Stomach (tissue), 9 donors: ENCODE measurements around the gene ZNF772. TPM values are rescaled to one million over a fixed set of nuclear protein-coding genes. Genes with fewer than 3 reads are reported as not detected.
"Not testable (repeated sequence)": the region's sequence is repeated elsewhere in the genome, so short reads cannot be mapped to it uniquely, and the experiment has no call there.

ENCODE experiments used
- DNase-seq, 2 donors: peaks; one replicate each; pipeline versions ENCODE4 v3.0.0 to v3.0.0-alpha.2; 2013 to 2019
- H3K27ac ChIP-seq, 5 donors: fragments of 200-600 bp in 4 of 5; sonication (generic) in 4 of 5; one replicate each; pipeline ENCODE4 v1.5.1; 2013 to 2019; ENCODE audit warnings: mild to moderate bottlenecking in 1 of 5, moderate library complexity in 1 of 5
- H3K27me3 ChIP-seq, 3 donors: fragments of 200-600 bp; sonication (generic); one replicate each; pipeline ENCODE4 v1.5.1; 2017 to 2019; ENCODE audit warnings: mixed run types in 1 of 3
- H3K36me3 ChIP-seq, 4 donors: fragments of 200-600 bp; sonication (generic); 1 replicate in 3 of 4; 2 replicates in 1 of 4; pipeline ENCODE4 v1.5.1; 2016 to 2019
- H3K4me1 ChIP-seq, 4 donors: fragments of 200-600 bp; sonication (generic); one replicate each; pipeline ENCODE4 v1.5.1; 2016 to 2019
- H3K4me3 ChIP-seq, 4 donors: fragments of 200-600 bp; sonication (generic) in 3 of 4; one replicate each; pipeline ENCODE4 v1.5.1; 2016 to 2019; ENCODE audit warnings: mild to moderate bottlenecking in 1 of 4
- H3K9me3 ChIP-seq, 4 donors: fragments of 200-600 bp; sonication (generic); one replicate each; pipeline ENCODE4 v1.5.1; 2016 to 2019
- EP300 ChIP-seq: sonication (generic); formaldehyde crosslinking; IDR thresholded peaks from one replicate; pipeline ENCODE4 v1.6.1; 2017; ENCODE audit warnings: antibody characterized with exemption
- POLR2A ChIP-seq, 4 donors: fragments of 450-650 bp; IDR thresholded peaks; one replicate each; pipeline ENCODE4 v1.6.1; 2016; ENCODE audit warnings: antibody characterized with exemption in 4 of 4, control low read depth in 2 of 4, mild to moderate bottlenecking in 1 of 4, moderate library complexity in 1 of 4
- POLR2AphosphoS5 ChIP-seq, 3 donors: sonication (generic); formaldehyde crosslinking; IDR thresholded peaks; one replicate each; pipeline ENCODE4 v1.6.1; 2016; ENCODE audit warnings: antibody characterized with exemption in 3 of 3
- WGBS, 5 donors: extraction: QIAGEN DNeasy Blood & Tissue Kit in 3 of 5; methylation state at CpG; one replicate each; pipeline versions ENCODE4 v1.1.5 to v1.1.7; 2013 to 2018; 5-methylcytosine and 5-hydroxymethylcytosine counted together
- intact Hi-C: fragments of 100-400 bp; cut with DNase I; formaldehyde crosslinking; loops from one replicate; pipeline ENCODE4 v1.15.1; 2023; ENCODE audit warnings: low total_unique reads
- polyA plus RNA-seq, 3 donors: library from polyadenylated mRNA; stranded (reverse); fragments of 200-250 nt; gene quantifications; one replicate each; pipeline ENCODE4 v1.2.3, GENCODE V29; 2013
- total RNA-seq, 5 donors: library from RNA; depleted of rRNA; stranded (reverse); fragments of >200 nt; gene quantifications; one replicate each; pipeline versions ENCODE4 v1.1.0 to v1.2.3, GENCODE V29; 2014 to 2016
- TF ChIP-seq, protein P1 (sequence below), 7 experiments: fragments of 450-650 bp in 4 of 7; fragments of 200-600 bp in 3 of 7; sonication (generic) in 3 of 7; IDR thresholded peaks; one replicate each; pipeline ENCODE4 v1.5.1; 2016 to 2019; ENCODE audit warnings: antibody characterized with exemption in 7 of 7, control low read depth in 2 of 7, mild to moderate bottlenecking in 1 of 7
- donor health status: healthy with polysubstance abuse.
- donor health status: Bipolar disorder and iron deficiency.
- donor health status: healthy.

Gene ZNF772
- total and polyA plus RNA-seq, 8 donors, result 0.37 to 25.9 (median 1.6) TPM

GRCh38 chr19:57487477-57488298, 10.3 kb upstream of the ZNF772 start, which contains the start of gene ZNF419:
TSS of gene ZNF419 (plus strand) at chr19:57487750. CDS start at chr19:57487951, 201 bp downstream.
- DNase-seq, result peak; percentile 95 to 98
- peaks cover 23 to 30% (median 29%) of the 10 kb centered on the region in 4 donors for H3K36me3 ChIP-seq
- H3K27me3 ChIP-seq, H3K4me1 ChIP-seq, intact Hi-C loops: not testable (repeated sequence)
- peak in 1 of 4 donors; percentile 42 for TF ChIP-seq POLR2A (IDR thresholded peaks at IDR 0.05)
- TF ChIP-seq POLR2AphosphoS5 (IDR thresholded peaks at IDR 0.05), result peak; percentile 49 to 81 (median 74)
- TF ChIP-seq, protein P1, sequence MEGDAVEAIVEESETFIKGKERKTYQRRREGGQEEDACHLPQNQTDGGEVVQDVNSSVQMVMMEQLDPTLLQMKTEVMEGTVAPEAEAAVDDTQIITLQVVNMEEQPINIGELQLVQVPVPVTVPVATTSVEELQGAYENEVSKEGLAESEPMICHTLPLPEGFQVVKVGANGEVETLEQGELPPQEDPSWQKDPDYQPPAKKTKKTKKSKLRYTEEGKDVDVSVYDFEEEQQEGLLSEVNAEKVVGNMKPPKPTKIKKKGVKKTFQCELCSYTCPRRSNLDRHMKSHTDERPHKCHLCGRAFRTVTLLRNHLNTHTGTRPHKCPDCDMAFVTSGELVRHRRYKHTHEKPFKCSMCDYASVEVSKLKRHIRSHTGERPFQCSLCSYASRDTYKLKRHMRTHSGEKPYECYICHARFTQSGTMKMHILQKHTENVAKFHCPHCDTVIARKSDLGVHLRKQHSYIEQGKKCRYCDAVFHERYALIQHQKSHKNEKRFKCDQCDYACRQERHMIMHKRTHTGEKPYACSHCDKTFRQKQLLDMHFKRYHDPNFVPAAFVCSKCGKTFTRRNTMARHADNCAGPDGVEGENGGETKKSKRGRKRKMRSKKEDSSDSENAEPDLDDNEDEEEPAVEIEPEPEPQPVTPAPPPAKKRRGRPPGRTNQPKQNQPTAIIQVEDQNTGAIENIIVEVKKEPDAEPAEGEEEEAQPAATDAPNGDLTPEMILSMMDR (IDR thresholded peaks at IDR 0.05), result peak in 1 of 7 experiments; percentile 12
- H3K4me3 ChIP-seq, result peak within 1 kb of the TSS; percentile 76 to 98 (median 82)
- 1 to 2% (median 1%) methylated on average over 15 to 58 of the region's 69 CpGs for WGBS, 5 donors
- H3K27ac ChIP-seq, result peak within 1 kb of the TSS; percentile 79 to 84 (median 82)
- H3K9me3 ChIP-seq, result peaks cover 0 to 33% (median 13%) of the 10 kb centered on the region in 4 donors

DNA sequence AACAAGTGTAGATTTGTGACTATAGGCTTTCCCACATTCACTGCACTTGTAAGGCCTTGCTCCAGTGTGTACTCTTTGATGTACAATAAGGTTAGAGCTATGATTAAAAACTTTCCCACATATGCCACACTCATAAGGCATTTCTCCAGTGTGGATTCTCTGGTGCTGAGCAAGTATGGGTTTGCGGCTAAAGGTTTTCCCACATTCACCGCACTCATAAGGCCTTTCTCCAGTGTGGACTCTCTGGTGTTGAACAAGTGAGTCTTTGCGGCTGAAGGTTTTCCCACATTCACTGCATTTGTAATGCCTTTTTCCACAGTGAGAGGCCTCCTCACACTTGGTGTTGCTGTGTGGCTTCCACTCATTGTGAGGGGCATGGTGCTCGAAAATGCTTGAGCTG, 3.7 kb downstream of the ZNF772 start:
- Histone ChIP-seq H3K36me3 (peaks cover 15 to 68% (median 38%) of the 10 kb centered on the region in 4 donors), H3K9me3 (peaks cover 57 to 97% (median 79%) of the 10 kb centered on the region in 4 donors), H3K27ac (no peak overlapping the region), H3K4me3 (no peak overlapping the region), H3K27me3 (no peaks in the 10 kb centered on the region), H3K4me1 (peaks cover 0 to 14% (median 9%) of the 10 kb centered on the region in 4 donors)
- no peak for DNase-seq
- 95 to 100% (median 100%) methylated on average over 4 of the region's 4 CpGs for WGBS, 5 donors
- intact Hi-C loops, result no loop called here
- TF ChIP-seq EP300 (no peak), POLR2A (IDR thresholded peaks at IDR 0.05) (no peak), POLR2AphosphoS5 (IDR thresholded peaks at IDR 0.05) (no peak)
- TF ChIP-seq, protein P1 (IDR thresholded peaks at IDR 0.05), result no peak

DNA sequence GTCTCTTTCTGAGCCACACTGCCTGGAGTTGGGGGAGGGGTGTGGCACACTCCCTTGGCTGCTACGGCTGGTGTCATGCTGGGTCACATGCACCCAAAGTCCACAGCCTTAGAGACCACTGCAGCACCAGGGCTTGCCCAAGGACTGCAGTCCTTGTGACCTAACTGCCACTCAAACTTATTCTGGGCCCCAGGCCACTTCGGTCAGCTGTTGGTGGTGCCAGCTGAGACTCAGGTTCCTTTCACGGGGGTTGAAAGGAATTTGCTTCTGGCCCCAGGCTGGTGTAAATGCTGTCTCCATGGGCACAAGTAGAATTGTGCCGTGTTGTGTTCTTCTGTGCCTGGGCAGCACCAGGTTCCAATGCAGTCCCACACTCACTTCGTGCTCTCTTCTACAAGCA, 10.9 kb downstream of the ZNF772 start:
- Histone ChIP-seq H3K27ac (no peak overlapping the region), H3K36me3 (peaks cover 0 to 52% (median 7%) of the 10 kb centered on the region in 4 donors), H3K9me3 (peaks cover 36 to 99% (median 88%) of the 10 kb centered on the region in 4 donors), H3K4me3 (no peak overlapping the region), H3K27me3 (no peaks in the 10 kb centered on the region), H3K4me1 (no peaks in the 10 kb centered on the region)
- 82 to 100% (median 95%) methylated on average over 4 to 5 of the region's 5 CpGs for WGBS, 5 donors
- TF ChIP-seq EP300 (no peak), POLR2A (IDR thresholded peaks at IDR 0.05) (no peak), POLR2AphosphoS5 (IDR thresholded peaks at IDR 0.05) (no peak)
- TF ChIP-seq, protein P1 (IDR thresholded peaks at IDR 0.05), result no peak
- DNase-seq, result no peak
- intact Hi-C loops, result no loop called here

DNA sequence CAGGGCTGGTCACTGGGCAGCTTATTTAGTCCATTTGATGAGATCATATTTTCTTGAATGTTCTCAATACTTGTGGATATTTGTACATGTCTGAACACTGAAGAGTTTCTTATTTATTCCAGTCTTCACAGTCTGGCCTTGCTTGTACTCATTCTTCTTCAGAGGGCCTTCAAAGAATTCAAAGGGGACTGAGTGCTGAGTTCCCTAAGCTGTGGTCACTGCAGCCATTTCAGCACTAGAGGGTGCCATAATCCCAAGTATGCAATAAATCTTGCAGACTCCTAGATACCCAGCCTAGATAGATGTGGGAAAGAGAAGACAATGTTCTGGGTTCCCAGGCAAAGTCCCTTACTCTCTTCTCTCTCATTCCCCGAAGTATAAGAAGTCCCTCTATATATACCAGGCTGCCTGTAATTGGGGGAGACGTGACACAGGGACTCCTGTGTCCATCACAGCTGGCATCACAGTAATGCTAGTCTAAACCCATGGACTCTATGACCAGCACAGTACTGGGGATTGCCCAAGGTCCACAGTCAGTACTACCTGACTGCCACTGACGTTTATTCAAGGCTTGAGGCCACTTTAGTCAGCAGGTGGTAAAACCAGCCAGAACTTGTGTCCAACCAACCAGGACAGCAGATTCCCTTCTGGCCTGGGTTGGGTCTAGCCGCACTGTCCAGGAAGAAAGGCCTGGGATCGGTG, 11.5 kb downstream of the ZNF772 start:
- intact Hi-C loops, result no loop called here
- Histone ChIP-seq H3K27me3 (no peaks in the 10 kb centered on the region), H3K9me3 (peaks cover 33 to 99% (median 86%) of the 10 kb centered on the region in 4 donors), H3K36me3 (peaks cover 0 to 49% (median 7%) of the 10 kb centered on the region in 4 donors), H3K4me3 (no peak overlapping the region), H3K4me1 (no peaks in the 10 kb centered on the region), H3K27ac (no peak overlapping the region)
- DNase-seq, result peak in 1 of 2 donors; percentile 9
- no peak for TF ChIP-seq POLR2A (IDR thresholded peaks at IDR 0.05)
- TF ChIP-seq EP300, result no peak
- no peak for TF ChIP-seq POLR2AphosphoS5 (IDR thresholded peaks at IDR 0.05)
- TF ChIP-seq, protein P1 (IDR thresholded peaks at IDR 0.05), result no peak
- 73 to 95% (median 81%) methylated on average over 5 of the region's 5 CpGs for WGBS, 5 donors
